Measurements from ENCODE around the gene PTH2R.

- TF ChIP-seq CTCF (IDR thresholded peaks at IDR 0.05) (no peak), POLR2A (IDR thresholded peaks at IDR 0.05) (no peak)
Measured at GRCh38 chr2:208392300-208392699, 14.3 kb upstream of the PTH2R start.
